Measurements from ENCODE around the gene RASGRP2. TPM values are rescaled to one million over a fixed set of nuclear protein-coding genes. Genes with fewer than 3 reads are reported as not detected.

The RASGRP2 gene
- total RNA-seq, 1 donor from 2014 or later = 139 TPM

- TF ChIP-seq CTCF (IDR thresholded peaks at IDR 0.05; ENCODE audit: unreplicated experiment) = no peak
- no peaks in the 10 kb centered on the region for H3K9me3 Mint-ChIP-seq (ENCODE audit: unreplicated experiment)
- H3K36me3 Mint-ChIP-seq (ENCODE audit: low read depth, unreplicated experiment) = peaks cover under 1% of the 10 kb centered on the region
- no peak for DNase-seq (ENCODE audit: low spot score)
- no peaks in the 10 kb centered on the region for H3K4me1 Mint-ChIP-seq (ENCODE audit: unreplicated experiment)
- H3K27ac Mint-ChIP-seq (ENCODE audit: unreplicated experiment) = no peak overlapping the region
- H3K27me3 Mint-ChIP-seq (ENCODE audit: unreplicated experiment) = peaks cover 5% of the 10 kb centered on the region
- no peak overlapping the region for H3K4me3 Mint-ChIP-seq (ENCODE audit: unreplicated experiment)
Measured at GRCh38 chr11:64784813-64785581, 41.1 kb upstream of the RASGRP2 start.

- Mint-ChIP-seq H3K4me3 (ENCODE audit: unreplicated experiment) (peak within 1 kb of the TSS; percentile 98), H3K27me3 (ENCODE audit: unreplicated experiment) (peaks cover 13% of the 10 kb centered on the region), H3K4me1 (ENCODE audit: unreplicated experiment) (peaks cover 35% of the 10 kb centered on the region), H3K27ac (ENCODE audit: unreplicated experiment) (peak within 1 kb of the TSS; percentile 99), H3K9me3 (ENCODE audit: unreplicated experiment) (no peaks in the 10 kb centered on the region), H3K36me3 (ENCODE audit: low read depth, unreplicated experiment) (peaks cover 31% of the 10 kb centered on the region)
- peak; percentile 11 for TF ChIP-seq CTCF (IDR thresholded peaks at IDR 0.05; ENCODE audit: unreplicated experiment)
- peak; percentile 98 for DNase-seq (ENCODE audit: low spot score)
Measured at GRCh38 chr11:64778473-64779298, 34.7 kb upstream of the RASGRP2 start, which contains the start of gene SF1. SF1 (minus strand) TSS chr11:64778542; CDS start chr11:64778392, 150 bp downstream.

GRCh38 chr11:64778223-64778472 is 34.2 kb upstream of the RASGRP2 start:
- peaks cover 38% of the 10 kb centered on the region for H3K4me1 Mint-ChIP-seq (ENCODE audit: unreplicated experiment)
- no peak for DNase-seq (ENCODE audit: low spot score)
- H3K36me3 Mint-ChIP-seq (ENCODE audit: low read depth, unreplicated experiment) = peaks cover 37% of the 10 kb centered on the region
- H3K9me3 Mint-ChIP-seq (ENCODE audit: unreplicated experiment) = no peaks in the 10 kb centered on the region
- H3K27me3 Mint-ChIP-seq (ENCODE audit: unreplicated experiment) = peaks cover 13% of the 10 kb centered on the region
- no peak overlapping the region for H3K4me3 Mint-ChIP-seq (ENCODE audit: unreplicated experiment)
- H3K27ac Mint-ChIP-seq (ENCODE audit: unreplicated experiment) = no peak overlapping the region
- TF ChIP-seq CTCF (IDR thresholded peaks at IDR 0.05; ENCODE audit: unreplicated experiment) = no peak

GRCh38 chr11:64777449-64778222 is 33.7 kb upstream of the RASGRP2 start:
- H3K27me3 Mint-ChIP-seq (ENCODE audit: unreplicated experiment) = peaks cover 13% of the 10 kb centered on the region
- peak overlapping the region; percentile 98 for H3K4me3 Mint-ChIP-seq (ENCODE audit: unreplicated experiment)
- DNase-seq (ENCODE audit: low spot score) = peak; percentile 76
- TF ChIP-seq CTCF (IDR thresholded peaks at IDR 0.05; ENCODE audit: unreplicated experiment) = no peak
- peak overlapping the region; percentile 49 for H3K27ac Mint-ChIP-seq (ENCODE audit: unreplicated experiment)
- H3K9me3 Mint-ChIP-seq (ENCODE audit: unreplicated experiment) = no peaks in the 10 kb centered on the region
- H3K4me1 Mint-ChIP-seq (ENCODE audit: unreplicated experiment) = peaks cover 44% of the 10 kb centered on the region
- peaks cover 42% of the 10 kb centered on the region for H3K36me3 Mint-ChIP-seq (ENCODE audit: low read depth, unreplicated experiment)

Measured in endothelial cell (in vitro differentiated cells).